Ishikawa (cell line): ENCODE results near the gene CES2.
A peak's percentile ranks its signal among the peaks of the same experiment; 100 is the strongest.

Experiments
- CEBPB ChIP-seq: IDR thresholded peaks from 2 replicates; pipeline ENCODE4 v1.6.1; 2012
- CREB1 ChIP-seq: IDR thresholded peaks from 2 replicates; pipeline ENCODE4 v1.6.1; 2012; ENCODE audit warnings: low read depth
- EGR1 ChIP-seq: IDR thresholded peaks from 2 replicates; pipeline ENCODE4 v1.6.1; 2012
- EP300 ChIP-seq: IDR thresholded peaks from 2 replicates; pipeline ENCODE4 v1.6.1; 2012; ENCODE audit warnings: borderline replicate concordance
- FOXM1 ChIP-seq: IDR thresholded peaks from 2 replicates; pipeline ENCODE4 v1.6.1; 2012; ENCODE audit warnings: low read depth, borderline replicate concordance
- NFIC ChIP-seq: IDR thresholded peaks from 2 replicates; pipeline ENCODE4 v1.6.1; 2012
- RAD21 ChIP-seq: IDR thresholded peaks from 2 replicates; pipeline ENCODE4 v1.6.1; 2012; ENCODE audit warnings: low read depth
- TAF1 ChIP-seq: IDR thresholded peaks from 2 replicates; pipeline ENCODE4 v1.6.1; 2012; ENCODE audit warnings: low read depth, mild to moderate bottlenecking
- TCF12 ChIP-seq: IDR thresholded peaks from 2 replicates; pipeline ENCODE4 v1.6.1; 2012; ENCODE audit warnings: low read depth
- TEAD4 ChIP-seq: IDR thresholded peaks from 2 replicates; pipeline ENCODE4 v1.6.1; 2012
- YY1 ChIP-seq: IDR thresholded peaks from 2 replicates; pipeline ENCODE4 v1.6.1; 2012; ENCODE audit warnings: low read depth
- ZBTB7A ChIP-seq: IDR thresholded peaks from 2 replicates; pipeline ENCODE4 v1.6.1; 2012; ENCODE audit warnings: low read depth
- TF ChIP-seq, protein P1 (sequence below): IDR thresholded peaks from 2 replicates; pipeline ENCODE4 v1.6.1; 2012
- TF ChIP-seq, protein P2 (sequence below): IDR thresholded peaks from 2 replicates; pipeline ENCODE4 v1.6.1; 2012
- TF ChIP-seq, protein P3 (sequence below): IDR thresholded peaks from 2 replicates; pipeline ENCODE4 v1.6.1; 2012; ENCODE audit warnings: low read depth, mild to moderate bottlenecking

The CES2 gene

GRCh38 chr16:66947302-66948065 lies 12.2 kb downstream of the CES2 start:
- no peak for TF ChIP-seq TCF12
- peak; percentile 84 for TF ChIP-seq RAD21

- TF ChIP-seq NFIC (no peak), EP300 (no peak), YY1 (no peak), TEAD4 (no peak), RAD21 (no peak), ZBTB7A (no peak), EGR1 (no peak)
- TF ChIP-seq, protein P1, sequence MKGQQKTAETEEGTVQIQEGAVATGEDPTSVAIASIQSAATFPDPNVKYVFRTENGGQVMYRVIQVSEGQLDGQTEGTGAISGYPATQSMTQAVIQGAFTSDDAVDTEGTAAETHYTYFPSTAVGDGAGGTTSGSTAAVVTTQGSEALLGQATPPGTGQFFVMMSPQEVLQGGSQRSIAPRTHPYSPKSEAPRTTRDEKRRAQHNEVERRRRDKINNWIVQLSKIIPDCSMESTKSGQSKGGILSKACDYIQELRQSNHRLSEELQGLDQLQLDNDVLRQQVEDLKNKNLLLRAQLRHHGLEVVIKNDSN, result no peak
- TF ChIP-seq, protein P2, sequence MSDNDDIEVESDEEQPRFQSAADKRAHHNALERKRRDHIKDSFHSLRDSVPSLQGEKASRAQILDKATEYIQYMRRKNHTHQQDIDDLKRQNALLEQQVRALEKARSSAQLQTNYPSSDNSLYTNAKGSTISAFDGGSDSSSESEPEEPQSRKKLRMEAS, result no peak
These were observed 13.0 kb downstream of the CES2 start for GRCh38 chr16:66948134-66948836.

DNA sequence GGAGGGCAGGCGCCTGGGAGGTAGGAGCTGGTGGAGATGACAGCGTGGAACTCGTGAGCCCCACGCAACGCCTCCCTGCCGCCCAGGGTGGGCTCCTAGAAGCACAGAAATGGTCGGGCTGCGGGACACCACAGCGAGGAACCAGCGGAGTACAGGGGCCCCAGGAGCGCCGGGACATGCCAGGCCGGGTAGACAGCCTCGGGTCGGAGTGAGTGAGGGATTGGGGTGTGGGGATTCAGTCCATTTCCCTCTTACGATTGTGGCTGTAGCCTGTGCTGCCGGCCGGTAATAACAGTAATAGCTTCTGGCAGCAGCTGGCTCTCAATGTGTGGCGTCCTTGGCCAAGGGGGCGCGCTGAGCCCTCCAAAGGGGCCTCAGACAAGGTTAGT lies 13.5 kb downstream of the CES2 start:
- no peak for TF ChIP-seq TAF1
- TF ChIP-seq CREB1, result no peak
- no peak for TF ChIP-seq YY1
- TF ChIP-seq, protein P1, result no peak
- no peak for TF ChIP-seq EGR1
- TF ChIP-seq, protein P2, result no peak
- no peak for TF ChIP-seq ZBTB7A
- no peak for TF ChIP-seq FOXM1
- TF ChIP-seq, protein P3, sequence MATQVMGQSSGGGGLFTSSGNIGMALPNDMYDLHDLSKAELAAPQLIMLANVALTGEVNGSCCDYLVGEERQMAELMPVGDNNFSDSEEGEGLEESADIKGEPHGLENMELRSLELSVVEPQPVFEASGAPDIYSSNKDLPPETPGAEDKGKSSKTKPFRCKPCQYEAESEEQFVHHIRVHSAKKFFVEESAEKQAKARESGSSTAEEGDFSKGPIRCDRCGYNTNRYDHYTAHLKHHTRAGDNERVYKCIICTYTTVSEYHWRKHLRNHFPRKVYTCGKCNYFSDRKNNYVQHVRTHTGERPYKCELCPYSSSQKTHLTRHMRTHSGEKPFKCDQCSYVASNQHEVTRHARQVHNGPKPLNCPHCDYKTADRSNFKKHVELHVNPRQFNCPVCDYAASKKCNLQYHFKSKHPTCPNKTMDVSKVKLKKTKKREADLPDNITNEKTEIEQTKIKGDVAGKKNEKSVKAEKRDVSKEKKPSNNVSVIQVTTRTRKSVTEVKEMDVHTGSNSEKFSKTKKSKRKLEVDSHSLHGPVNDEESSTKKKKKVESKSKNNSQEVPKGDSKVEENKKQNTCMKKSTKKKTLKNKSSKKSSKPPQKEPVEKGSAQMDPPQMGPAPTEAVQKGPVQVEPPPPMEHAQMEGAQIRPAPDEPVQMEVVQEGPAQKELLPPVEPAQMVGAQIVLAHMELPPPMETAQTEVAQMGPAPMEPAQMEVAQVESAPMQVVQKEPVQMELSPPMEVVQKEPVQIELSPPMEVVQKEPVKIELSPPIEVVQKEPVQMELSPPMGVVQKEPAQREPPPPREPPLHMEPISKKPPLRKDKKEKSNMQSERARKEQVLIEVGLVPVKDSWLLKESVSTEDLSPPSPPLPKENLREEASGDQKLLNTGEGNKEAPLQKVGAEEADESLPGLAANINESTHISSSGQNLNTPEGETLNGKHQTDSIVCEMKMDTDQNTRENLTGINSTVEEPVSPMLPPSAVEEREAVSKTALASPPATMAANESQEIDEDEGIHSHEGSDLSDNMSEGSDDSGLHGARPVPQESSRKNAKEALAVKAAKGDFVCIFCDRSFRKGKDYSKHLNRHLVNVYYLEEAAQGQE, result no peak
- TF ChIP-seq RAD21, result no peak
- TF ChIP-seq NFIC, result no peak
- TF ChIP-seq EP300, result no peak
- TF ChIP-seq TEAD4, result no peak
- TF ChIP-seq CEBPB, result no peak
- TF ChIP-seq TCF12, result no peak

DNA sequence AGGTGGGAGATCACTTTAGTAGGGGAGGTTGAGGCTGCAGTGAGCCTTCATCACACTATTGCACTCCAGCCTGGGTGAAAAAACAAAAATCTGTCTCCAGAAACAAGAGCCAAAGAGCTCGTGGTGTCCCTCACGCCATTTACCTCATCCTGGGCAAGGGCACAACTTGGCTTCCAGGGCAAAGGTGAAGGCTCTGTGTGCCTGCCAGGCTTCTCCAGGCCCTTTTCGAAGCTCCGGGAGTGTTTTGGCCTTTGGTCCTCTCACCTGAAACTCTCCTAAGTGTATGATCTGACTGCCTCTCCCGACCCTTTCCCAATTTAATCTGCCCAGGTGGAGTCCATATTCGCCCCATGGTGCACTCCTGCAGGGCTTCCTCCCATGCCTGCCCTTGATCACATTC lies 14.2 kb downstream of the CES2 start:
- TF ChIP-seq ZBTB7A, result no peak
- no peak for TF ChIP-seq TEAD4
- TF ChIP-seq CREB1, result no peak
- TF ChIP-seq, protein P3, result no peak
- no peak for TF ChIP-seq TAF1
- TF ChIP-seq FOXM1, result no peak
- no peak for TF ChIP-seq EP300
- TF ChIP-seq RAD21, result no peak
- TF ChIP-seq YY1, result no peak
- TF ChIP-seq, protein P1, result no peak
- TF ChIP-seq, protein P2, result no peak
- TF ChIP-seq TCF12, result no peak
- TF ChIP-seq EGR1, result no peak

- no peak for TF ChIP-seq RAD21
- TF ChIP-seq CEBPB, result no peak
These were observed 15.1 kb downstream of the CES2 start for GRCh38 chr16:66950437-66950836.
